Measurements from ENCODE around the gene SEC31A. TPM values are rescaled to one million over a fixed set of nuclear protein-coding genes. Genes with fewer than 3 reads are reported as not detected.
"Not testable (repeated sequence)": the region's sequence is repeated elsewhere in the genome, so short reads cannot be mapped to it uniquely, and the experiment has no call there.

Gene SEC31A
- total and polyA plus RNA-seq, 5 experiments from 2014 or later: 101 to 145 (median 130) TPM

DNA sequence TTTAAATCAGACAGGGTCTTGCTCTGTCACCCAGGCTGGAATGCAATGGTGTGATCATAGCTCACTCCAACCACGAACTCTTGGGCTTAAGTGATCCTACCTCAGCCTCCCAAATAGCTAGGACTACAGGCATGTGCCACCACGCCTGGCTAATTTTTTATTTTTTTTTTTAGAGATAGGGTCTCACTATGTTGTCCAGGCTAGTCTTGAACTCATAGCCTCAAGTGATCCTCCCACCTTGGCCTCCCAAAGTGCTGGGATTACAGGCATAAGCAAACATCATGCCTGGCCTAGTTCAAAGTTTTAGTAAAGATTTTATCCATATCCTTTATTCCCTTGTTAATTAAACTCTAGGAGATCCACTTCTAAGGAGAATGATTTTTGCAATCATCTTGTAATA lies 30.5 kb downstream of the SEC31A start:
- DNase-seq, POLR2A ChIA-PET, H3K9me3 Mint-ChIP-seq, H3K4me3 Mint-ChIP-seq, ATAC-seq, H3K27ac Mint-ChIP-seq, H3K27me3 Mint-ChIP-seq: not testable (repeated sequence)
- peaks cover 0 to 66% (median 22%) of the 10 kb centered on the region in 3 donors for H3K36me3 Mint-ChIP-seq
- H3K4me1 Mint-ChIP-seq: peaks cover 5 to 13% (median 8%) of the 10 kb centered on the region in 4 donors

DNA sequence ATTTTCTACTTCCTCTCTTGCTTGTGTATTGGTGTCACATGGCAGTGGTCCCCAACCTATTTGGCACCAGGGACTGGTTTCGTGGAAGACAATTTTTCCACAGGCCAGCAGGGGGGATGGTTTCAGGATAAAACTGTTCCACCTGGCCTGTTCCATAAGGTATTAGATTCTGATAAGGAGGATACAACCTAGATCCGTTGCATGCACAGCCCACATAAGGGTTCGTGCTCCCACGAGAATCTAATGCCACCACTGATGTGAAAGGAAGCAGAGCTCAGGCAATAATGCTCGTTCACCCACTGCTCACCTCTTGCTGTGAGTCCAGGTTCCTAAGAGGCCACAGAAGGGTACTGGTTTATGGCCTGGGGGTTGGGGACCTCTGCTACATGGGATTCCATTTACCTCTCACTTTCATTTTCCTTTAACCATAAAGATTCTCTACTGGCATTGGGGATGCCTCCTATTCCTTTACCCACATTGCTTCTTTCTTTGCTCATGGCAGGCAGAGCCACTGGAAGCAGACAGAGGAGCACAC lies 38.1 kb downstream of the SEC31A start:
- Mint-ChIP-seq H3K4me1 (peaks cover 0 to 4% (median 2%) of the 10 kb centered on the region in 4 donors), H3K9me3 (no peaks in the 10 kb centered on the region), H3K27me3 (no peaks in the 10 kb centered on the region), H3K27ac (peak overlapping the region in 5 of 10 donors; percentile 9 to 83 (median 41)), H3K4me3 (no peak overlapping the region), H3K36me3 (peaks cover 7 to 87% (median 39%) of the 10 kb centered on the region in 3 donors)
- POLR2A ChIA-PET: interaction anchor here (1.1 kb wide), 1 partner anchor 432 kb away, joined by 3 read pairs; the partner anchor contains the start of gene COQ2
- no peak for ATAC-seq
- DNase-seq: no peak

DNA sequence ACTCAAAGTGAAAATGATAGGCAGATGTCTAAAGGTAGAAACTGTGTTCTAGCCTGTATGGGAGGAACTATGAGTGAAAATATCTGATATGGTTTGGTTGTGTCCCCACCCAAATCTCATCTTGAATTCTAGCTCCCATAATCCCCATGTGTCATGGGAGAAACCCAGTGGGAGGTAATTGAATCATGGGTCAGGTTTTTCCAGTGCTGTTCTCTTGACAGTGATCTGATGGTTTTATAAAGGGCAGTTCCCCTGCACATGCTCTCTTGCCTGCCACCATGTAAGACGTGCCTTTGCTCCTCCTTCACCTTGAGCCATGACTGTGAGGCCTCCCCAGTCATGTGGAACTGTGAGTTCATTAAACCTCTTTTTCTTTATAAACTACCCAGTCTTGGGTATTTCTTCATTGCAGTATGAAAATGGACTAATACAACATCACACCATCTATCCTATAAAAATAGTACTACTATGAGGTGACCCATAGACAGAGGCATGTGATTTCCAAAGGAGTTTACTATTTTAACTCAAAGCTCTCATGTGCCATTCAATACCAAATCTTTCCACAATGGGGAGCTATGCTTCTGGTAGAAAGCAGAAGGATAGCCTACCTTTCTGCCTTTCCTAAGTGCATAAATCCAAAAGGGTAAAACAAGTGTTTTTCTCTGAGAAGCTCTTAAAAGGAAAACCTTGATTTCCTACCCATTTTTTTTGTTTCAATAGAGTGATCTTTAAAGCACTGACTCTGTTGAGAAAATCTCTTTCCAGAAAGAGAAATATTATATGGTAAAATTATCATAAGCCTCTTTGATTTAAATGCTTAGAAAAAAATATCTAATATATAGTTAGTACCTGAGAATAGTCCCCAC lies 38.8 kb downstream of the SEC31A start:
- DNase-seq: peak in 4 of 10 donors; percentile 8 to 36 (median 24)
- ATAC-seq: peak in 1 of 2 donors; percentile 58
- Mint-ChIP-seq H3K4me3 (no peak overlapping the region), H3K4me1 (peaks cover 0 to 4% (median 2%) of the 10 kb centered on the region in 4 donors), H3K27me3 (no peaks in the 10 kb centered on the region), H3K9me3 (no peaks in the 10 kb centered on the region), H3K36me3 (peaks cover 7 to 87% (median 32%) of the 10 kb centered on the region in 3 donors), H3K27ac (peak overlapping the region in 2 of 10 donors; percentile 55 to 57)
- POLR2A ChIA-PET: interaction anchor here (0.6 kb wide), 1 partner anchor 97 kb away, joined by 4 read pairs; no protein-coding TSS in a partner anchor

- H3K27ac Mint-ChIP-seq: peak overlapping the region in 2 of 10 donors; percentile 2 to 60
- no peak overlapping the region for H3K4me3 Mint-ChIP-seq
- ATAC-seq: no peak
- peaks cover 0 to 4% (median 2%) of the 10 kb centered on the region in 4 donors for H3K4me1 Mint-ChIP-seq
- H3K27me3 Mint-ChIP-seq: no peaks in the 10 kb centered on the region
- no peaks in the 10 kb centered on the region for H3K9me3 Mint-ChIP-seq
- no peak for DNase-seq
- H3K36me3 Mint-ChIP-seq: peaks cover 7 to 89% (median 29%) of the 10 kb centered on the region in 3 donors
- POLR2A ChIA-PET: no interaction called here
Measured at GRCh38 chr4:82851318-82851717, 39.6 kb downstream of the SEC31A start.

GRCh38 chr4:82850684-82851083 lies 40.3 kb downstream of the SEC31A start:
- no peak for ATAC-seq

GRCh38 chr4:82848706-82849105 lies 42.2 kb downstream of the SEC31A start:
- Mint-ChIP-seq H3K4me1 (peaks cover 0 to 4% (median 1%) of the 10 kb centered on the region in 4 donors), H3K27me3 (no peaks in the 10 kb centered on the region), H3K4me3 (no peak overlapping the region), H3K27ac (no peak overlapping the region), H3K9me3 (no peaks in the 10 kb centered on the region), H3K36me3 (peaks cover 0 to 87% (median 30%) of the 10 kb centered on the region in 3 donors)
- POLR2A ChIA-PET: no interaction called here
- DNase-seq (no peak), ATAC-seq (no peak)

More at GRCh38 chr4:82850684-82851083, 40.3 kb downstream of the SEC31A start:
- peaks cover 0 to 4% (median 2%) of the 10 kb centered on the region in 4 donors for H3K4me1 Mint-ChIP-seq
- H3K36me3 Mint-ChIP-seq: peaks cover 7 to 86% (median 26%) of the 10 kb centered on the region in 3 donors
- POLR2A ChIA-PET: no interaction called here
- no peaks in the 10 kb centered on the region for H3K9me3 Mint-ChIP-seq
- no peak for DNase-seq
- no peaks in the 10 kb centered on the region for H3K27me3 Mint-ChIP-seq
- no peak overlapping the region for H3K4me3 Mint-ChIP-seq
- H3K27ac Mint-ChIP-seq: peak overlapping the region in 1 of 10 donors; percentile 29

DNA sequence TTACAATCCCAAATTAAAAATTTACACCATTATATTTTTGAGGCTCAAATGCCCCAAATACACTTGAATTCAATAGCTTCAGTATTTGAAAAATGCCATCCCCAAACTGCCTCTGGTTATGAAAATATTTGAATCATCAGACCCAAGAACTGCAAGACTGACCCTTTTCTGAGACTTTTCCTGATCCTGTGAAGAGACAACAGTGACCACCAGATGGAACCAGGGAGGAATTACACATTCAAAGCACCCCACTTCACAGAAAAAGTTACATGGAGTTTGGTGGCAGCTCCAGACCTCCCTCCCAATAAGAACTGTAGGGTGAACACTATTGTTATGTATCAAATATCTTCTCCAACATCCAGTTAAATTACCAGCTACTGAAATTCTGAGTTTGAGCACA lies 48.4 kb downstream of the SEC31A start:
- H3K9me3 Mint-ChIP-seq: no peaks in the 10 kb centered on the region
- POLR2A ChIA-PET: no interaction called here
- DNase-seq: no peak
- peak overlapping the region in 1 of 10 donors; percentile 56 for H3K27ac Mint-ChIP-seq
- ATAC-seq: no peak
- H3K4me3 Mint-ChIP-seq: no peak overlapping the region
- H3K27me3 Mint-ChIP-seq: no peaks in the 10 kb centered on the region
- peaks cover 8 to 90% (median 24%) of the 10 kb centered on the region in 3 donors for H3K36me3 Mint-ChIP-seq
- H3K4me1 Mint-ChIP-seq: no peaks in the 10 kb centered on the region

- Mint-ChIP-seq H3K4me1 (no peaks in the 10 kb centered on the region), H3K27ac (peak overlapping the region in 1 of 10 donors; percentile 0), H3K4me3 (no peak overlapping the region), H3K27me3 (no peaks in the 10 kb centered on the region), H3K9me3 (no peaks in the 10 kb centered on the region), H3K36me3 (peaks cover 8 to 83% (median 26%) of the 10 kb centered on the region in 3 donors)
- ATAC-seq (no peak), DNase-seq (no peak)
- POLR2A ChIA-PET: interaction anchor here (0.6 kb wide), 1 partner anchor 211 kb away, joined by 4 read pairs; no protein-coding TSS in a partner anchor
Measured at GRCh38 chr4:82839624-82840023, 51.3 kb downstream of the SEC31A start.

DNA sequence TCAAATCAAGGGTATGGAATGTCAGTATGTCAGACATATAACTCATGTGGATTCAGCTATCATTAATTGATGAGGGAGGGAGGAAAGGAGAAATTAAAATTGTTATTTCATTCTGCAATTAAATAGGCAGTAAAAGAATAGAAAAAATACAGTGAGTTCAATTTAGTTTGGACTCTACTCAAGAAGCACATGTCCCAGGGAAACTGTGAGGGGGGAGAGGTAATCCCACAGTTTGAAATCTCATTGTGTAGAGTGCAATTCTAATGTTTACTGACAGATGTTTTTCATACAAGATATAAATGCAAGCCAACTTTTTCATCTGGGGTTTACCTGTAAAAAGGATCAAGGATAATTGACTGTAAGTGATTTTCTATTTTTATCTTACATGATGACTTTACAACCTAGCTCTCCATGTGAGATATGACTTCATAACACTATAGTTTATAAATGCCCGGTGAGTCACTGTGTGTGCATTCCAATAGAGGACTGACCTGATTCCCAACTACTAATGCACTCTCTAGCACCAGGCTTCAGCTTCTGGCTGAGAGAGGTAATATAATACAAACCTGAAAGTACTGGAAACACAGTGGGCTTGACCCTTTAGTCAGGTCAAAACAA lies 57.1 kb downstream of the SEC31A start:
- POLR2A ChIA-PET: no interaction called here
- H3K9me3 Mint-ChIP-seq: no peaks in the 10 kb centered on the region
- no peaks in the 10 kb centered on the region for H3K27me3 Mint-ChIP-seq
- peaks cover 8 to 76% (median 25%) of the 10 kb centered on the region in 3 donors for H3K36me3 Mint-ChIP-seq
- DNase-seq (no peak), ATAC-seq (no peak)
- peaks cover 0 to 3% (median 0%) of the 10 kb centered on the region in 4 donors for H3K4me1 Mint-ChIP-seq
- no peak overlapping the region for H3K4me3 Mint-ChIP-seq
- H3K27ac Mint-ChIP-seq: peak overlapping the region in 1 of 10 donors; percentile 41

DNA sequence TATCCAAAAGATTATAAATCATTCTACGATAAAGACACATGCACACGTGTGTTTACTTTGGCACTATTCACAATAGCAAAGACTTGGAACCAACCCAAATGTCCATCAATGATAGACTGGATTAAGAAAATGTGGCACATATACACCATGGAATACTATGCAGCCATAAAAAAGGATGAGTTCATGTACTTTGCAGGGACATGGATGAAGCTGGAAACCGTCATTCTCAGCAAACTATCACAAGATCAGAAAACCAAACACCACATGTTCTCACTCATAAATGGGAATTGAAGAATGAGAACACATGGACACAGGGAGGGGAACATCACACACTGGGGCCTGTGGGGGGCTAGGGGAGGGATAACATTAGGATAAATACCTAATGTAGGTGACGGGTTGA lies 57.9 kb downstream of the SEC31A start:
- H3K9me3 Mint-ChIP-seq, POLR2A ChIA-PET, H3K4me1 Mint-ChIP-seq, ATAC-seq, H3K27ac Mint-ChIP-seq, H3K27me3 Mint-ChIP-seq, DNase-seq, H3K4me3 Mint-ChIP-seq: not testable (repeated sequence)
- H3K36me3 Mint-ChIP-seq: peaks cover 8 to 76% (median 22%) of the 10 kb centered on the region in 3 donors

- Mint-ChIP-seq H3K27ac (peak overlapping the region in 3 of 10 donors; percentile 48 to 60 (median 54)), H3K4me1 (peaks cover 0 to 1% (median 0%) of the 10 kb centered on the region in 4 donors), H3K27me3 (no peaks in the 10 kb centered on the region), H3K4me3 (no peak overlapping the region), H3K36me3 (peaks cover 10 to 85% (median 31%) of the 10 kb centered on the region in 3 donors), H3K9me3 (no peaks in the 10 kb centered on the region)
- POLR2A ChIA-PET: no interaction called here
- no peak for ATAC-seq
- DNase-seq: no peak
Measured at GRCh38 chr4:82825425-82825824, 65.5 kb downstream of the SEC31A start.

DNA sequence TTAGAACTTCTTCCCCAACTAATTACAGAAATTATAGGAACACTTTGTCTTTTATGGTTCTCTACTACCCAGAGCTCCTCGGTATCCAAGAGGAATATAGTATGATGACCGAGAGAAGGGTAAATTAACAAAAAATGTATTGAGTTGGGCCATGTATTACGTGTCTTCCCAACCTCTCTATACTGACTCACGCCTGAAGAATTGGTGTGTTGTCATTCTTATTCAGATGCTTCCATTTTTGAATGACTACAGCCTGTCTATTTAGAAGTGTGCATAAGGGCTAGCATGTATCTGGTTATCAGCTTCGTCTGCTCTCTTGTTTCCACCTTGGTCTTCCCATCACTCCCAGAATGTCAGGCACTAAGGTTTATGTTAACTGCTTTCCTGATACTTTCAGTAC lies 67.9 kb downstream of the SEC31A start:
- DNase-seq: no peak
- peaks cover 10 to 92% (median 42%) of the 10 kb centered on the region in 3 donors for H3K36me3 Mint-ChIP-seq
- peaks cover 0 to 1% (median 0%) of the 10 kb centered on the region in 4 donors for H3K4me1 Mint-ChIP-seq
- no peak overlapping the region for H3K27ac Mint-ChIP-seq
- no peak for ATAC-seq
- no peak overlapping the region for H3K4me3 Mint-ChIP-seq
- POLR2A ChIA-PET: interaction anchor here (0.5 kb wide), 1 partner anchor 13 kb away, joined by 3 read pairs; no protein-coding TSS in a partner anchor
- H3K9me3 Mint-ChIP-seq: no peaks in the 10 kb centered on the region
- no peaks in the 10 kb centered on the region for H3K27me3 Mint-ChIP-seq
